Chondrocyte (in vitro differentiated cells): ENCODE results near the gene ADCY7. TPM values are rescaled to one million over a fixed set of nuclear protein-coding genes. Genes with fewer than 3 reads are reported as not detected.
A peak's percentile ranks its signal among the peaks of the same experiment; 100 is the strongest.

Source experiments
- DNase-seq: peaks from one replicate; pipeline ENCODE4 v3.0.0; 2021; ENCODE audit warnings: mixed read lengths, low spot score
- H3K27ac Mint-ChIP-seq: one replicate; pipeline ENCODE4 v1.8.0; 2021; ENCODE audit warnings: mild to moderate bottlenecking, moderate library complexity, mixed read lengths; ENCODE audit not compliant: unreplicated experiment
- H3K27me3 Mint-ChIP-seq: 2 replicates; pipeline ENCODE4 v1.8.0; 2021; ENCODE audit warnings: low read depth, mixed read lengths
- H3K36me3 Mint-ChIP-seq: 2 replicates; pipeline ENCODE4 v1.8.0; 2021; ENCODE audit warnings: low read depth, mixed read lengths
- H3K4me1 Mint-ChIP-seq: 2 replicates; pipeline ENCODE4 v1.8.0; 2021; ENCODE audit warnings: low read depth, mild to moderate bottlenecking, mixed read lengths
- H3K4me3 Mint-ChIP-seq: one replicate; pipeline ENCODE4 v1.8.0; 2021; ENCODE audit warnings: mild to moderate bottlenecking, moderate library complexity, mixed read lengths; ENCODE audit not compliant: unreplicated experiment
- H3K9me3 Mint-ChIP-seq: 2 replicates; pipeline ENCODE4 v1.8.0; 2021; ENCODE audit warnings: low read depth, mixed read lengths
- CTCF ChIP-seq: fragments of 200-600 bp; sonication (generic); IDR thresholded peaks from 2 replicates; pipeline ENCODE4 v1.5.0; 2021; ENCODE audit warnings: antibody characterized with exemption, mild to moderate bottlenecking, moderate library complexity
- total RNA-seq: library from RNA; stranded (reverse); gene quantifications from 3 replicates; pipeline ENCODE4 v1.2.1, GENCODE V29; 2021

The ADCY7 gene
- total RNA-seq, 1 donor from 2014 or later = 9.1 TPM

- H3K27ac Mint-ChIP-seq = no peak overlapping the region
- no peaks in the 10 kb centered on the region for H3K9me3 Mint-ChIP-seq
- DNase-seq = peak; percentile 87
- peaks cover 15% of the 10 kb centered on the region for H3K4me1 Mint-ChIP-seq
- TF ChIP-seq CTCF = no peak
- no peak overlapping the region for H3K4me3 Mint-ChIP-seq
- H3K27me3 Mint-ChIP-seq = no peaks in the 10 kb centered on the region
- peaks cover 16% of the 10 kb centered on the region for H3K36me3 Mint-ChIP-seq
Observed at GRCh38 chr16:50313596-50314478, 47.5 kb downstream of the ADCY7 start.

GRCh38 chr16:50314665-50315064 is 48.3 kb downstream of the ADCY7 start:
- TF ChIP-seq CTCF = no peak
- Mint-ChIP-seq H3K4me3 (no peak overlapping the region), H3K27me3 (no peaks in the 10 kb centered on the region), H3K4me1 (peaks cover 15% of the 10 kb centered on the region), H3K36me3 (peaks cover 18% of the 10 kb centered on the region), H3K9me3 (no peaks in the 10 kb centered on the region), H3K27ac (no peak overlapping the region)
- no peak for DNase-seq

- H3K4me1 Mint-ChIP-seq = peaks cover 15% of the 10 kb centered on the region
- no peak for DNase-seq
- H3K9me3 Mint-ChIP-seq = no peaks in the 10 kb centered on the region
- H3K27me3 Mint-ChIP-seq = no peaks in the 10 kb centered on the region
- no peak for TF ChIP-seq CTCF
- H3K27ac Mint-ChIP-seq = no peak overlapping the region
- H3K4me3 Mint-ChIP-seq = no peak overlapping the region
- H3K36me3 Mint-ChIP-seq = peaks cover 23% of the 10 kb centered on the region
Observed at GRCh38 chr16:50315346-50315997, 49.1 kb downstream of the ADCY7 start.

GRCh38 chr16:50316102-50316847 is 49.9 kb downstream of the ADCY7 start:
- TF ChIP-seq CTCF = peak; percentile 3
- no peak for DNase-seq
- Mint-ChIP-seq H3K27ac (no peak overlapping the region), H3K4me3 (no peak overlapping the region), H3K27me3 (no peaks in the 10 kb centered on the region), H3K36me3 (peaks cover 29% of the 10 kb centered on the region), H3K4me1 (peaks cover 15% of the 10 kb centered on the region), H3K9me3 (no peaks in the 10 kb centered on the region)
